GM21737 (cell line): ENCODE data around the gene METAP1.
"Not testable (repeated sequence)": the region's sequence is repeated elsewhere in the genome, so short reads cannot be mapped to it uniquely, and the experiment has no call there.

Experiments used
- ATAC-seq: cut with Tn5 transposase; IDR thresholded peaks from one replicate; pipeline ENCODE4 v1.9.1; 2021; ENCODE audit warnings: mild to moderate bottlenecking, moderate library complexity; ENCODE audit not compliant: unreplicated experiment

The METAP1 gene

GRCh38 chr4:98995183-98996055 lies at the start of gene METAP1:
Gene METAP1 (plus strand): TSS chr4:98995721. CDS start chr4:98995754, 33 bp downstream.
- ATAC-seq, result peak; percentile 92

DNA sequence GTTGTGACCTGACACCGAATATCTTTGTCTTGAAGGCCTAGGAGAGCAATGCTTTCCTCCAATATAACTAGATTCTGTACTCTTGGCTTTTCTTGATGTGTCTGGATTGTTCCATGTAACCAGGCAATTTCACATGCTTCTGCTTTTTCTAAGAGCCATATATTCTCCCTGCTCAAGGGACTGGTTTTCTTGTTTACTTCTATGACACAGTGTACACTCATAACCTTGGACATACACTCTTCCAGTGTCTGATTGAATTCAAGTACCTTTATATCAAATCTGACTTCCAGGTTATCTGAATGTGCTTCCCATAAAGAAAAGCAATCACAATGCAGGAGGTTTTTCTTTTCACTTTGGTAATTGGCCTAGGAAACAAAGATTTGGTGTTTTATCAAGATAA lies 49.2 kb upstream of the METAP1 start:
- no peak for ATAC-seq

DNA sequence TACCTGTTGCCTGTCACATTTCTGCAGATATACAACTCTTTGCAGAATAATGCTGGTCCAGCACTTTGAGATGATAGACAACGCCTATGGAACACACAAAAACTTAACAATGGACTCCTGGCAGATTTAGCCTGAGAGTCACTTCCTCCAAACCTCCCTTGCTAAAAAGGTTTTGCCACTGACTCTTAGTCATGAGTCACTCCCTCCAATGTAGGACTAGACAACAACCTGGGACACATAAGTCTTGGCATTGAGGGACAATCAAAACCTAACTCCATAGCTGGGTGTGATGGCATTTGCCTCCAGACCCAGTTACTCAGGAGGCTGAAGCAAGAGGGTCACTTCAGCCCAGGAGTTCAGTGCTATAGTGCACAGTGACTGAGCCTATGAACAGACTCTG lies 44.6 kb upstream of the METAP1 start:
- ATAC-seq, result no peak

DNA sequence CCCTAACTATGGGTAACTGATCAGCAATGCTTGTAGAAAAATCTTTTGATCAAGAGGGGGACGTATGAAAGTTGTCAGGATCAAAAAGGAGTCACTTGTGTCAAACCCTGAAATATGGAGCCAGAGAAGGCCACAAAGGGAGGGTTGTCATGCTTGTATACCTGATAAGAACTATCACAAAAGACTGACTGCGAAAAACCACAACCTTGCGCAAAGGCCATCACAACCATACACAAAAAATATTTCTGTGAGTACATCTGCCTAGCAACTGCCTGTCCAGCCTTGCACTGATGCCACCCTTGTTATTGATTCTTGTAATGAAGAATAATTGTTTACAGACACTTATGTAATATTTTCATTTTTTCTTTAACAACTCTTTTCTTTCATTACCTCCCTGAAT lies 43.8 kb upstream of the METAP1 start:
- no peak for ATAC-seq

GRCh38 chr4:98955229-98955628 lies 40.3 kb upstream of the METAP1 start:
- no peak for ATAC-seq

GRCh38 chr4:98958065-98958464 lies 37.5 kb upstream of the METAP1 start:
- no peak for ATAC-seq

DNA sequence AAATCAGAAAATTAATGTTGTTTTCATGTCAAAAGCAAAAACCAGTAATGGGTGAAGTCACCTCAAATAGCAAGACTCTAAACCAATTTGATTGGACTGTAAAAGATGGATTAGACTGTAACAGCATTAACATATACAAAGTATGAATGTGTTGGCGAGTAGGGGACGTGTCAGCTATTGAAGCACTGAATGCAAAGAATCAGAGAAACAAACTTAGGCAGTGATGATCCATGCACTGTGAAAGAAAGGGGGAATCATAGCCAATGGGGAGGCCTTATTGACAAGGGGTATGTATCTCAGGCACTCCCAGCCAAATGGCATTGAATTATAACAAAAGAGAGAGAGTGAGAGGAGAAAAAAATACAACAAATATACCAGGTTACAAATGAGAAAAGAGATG lies 36.1 kb upstream of the METAP1 start:
- no peak for ATAC-seq

DNA sequence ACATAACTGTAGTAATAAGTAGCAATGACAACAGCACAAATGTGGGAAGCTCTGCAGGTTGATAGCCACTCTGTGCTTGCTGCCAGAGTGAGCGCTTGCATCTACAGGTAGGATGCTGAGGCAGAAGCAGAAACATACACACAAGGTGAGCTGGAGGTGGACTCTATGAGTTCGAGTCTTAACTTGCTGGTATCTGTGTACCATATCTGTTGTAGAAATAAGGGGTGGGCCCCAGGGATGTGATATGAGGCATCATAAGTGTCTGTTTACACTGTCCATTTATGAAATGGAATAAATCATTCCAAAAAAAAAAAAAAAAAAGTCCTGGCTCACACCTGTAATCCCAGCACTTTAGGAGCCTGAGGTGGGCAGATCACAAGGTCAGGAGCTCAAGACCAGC lies 33.8 kb upstream of the METAP1 start:
- no peak for ATAC-seq

- ATAC-seq, result no peak
Observed at GRCh38 chr4:98963538-98964433, 31.7 kb upstream of the METAP1 start.

- no peak for ATAC-seq
Observed at GRCh38 chr4:98966926-98967325, 28.6 kb upstream of the METAP1 start.

- ATAC-seq, result no peak
Observed at GRCh38 chr4:98967786-98968329, 27.7 kb upstream of the METAP1 start.

DNA sequence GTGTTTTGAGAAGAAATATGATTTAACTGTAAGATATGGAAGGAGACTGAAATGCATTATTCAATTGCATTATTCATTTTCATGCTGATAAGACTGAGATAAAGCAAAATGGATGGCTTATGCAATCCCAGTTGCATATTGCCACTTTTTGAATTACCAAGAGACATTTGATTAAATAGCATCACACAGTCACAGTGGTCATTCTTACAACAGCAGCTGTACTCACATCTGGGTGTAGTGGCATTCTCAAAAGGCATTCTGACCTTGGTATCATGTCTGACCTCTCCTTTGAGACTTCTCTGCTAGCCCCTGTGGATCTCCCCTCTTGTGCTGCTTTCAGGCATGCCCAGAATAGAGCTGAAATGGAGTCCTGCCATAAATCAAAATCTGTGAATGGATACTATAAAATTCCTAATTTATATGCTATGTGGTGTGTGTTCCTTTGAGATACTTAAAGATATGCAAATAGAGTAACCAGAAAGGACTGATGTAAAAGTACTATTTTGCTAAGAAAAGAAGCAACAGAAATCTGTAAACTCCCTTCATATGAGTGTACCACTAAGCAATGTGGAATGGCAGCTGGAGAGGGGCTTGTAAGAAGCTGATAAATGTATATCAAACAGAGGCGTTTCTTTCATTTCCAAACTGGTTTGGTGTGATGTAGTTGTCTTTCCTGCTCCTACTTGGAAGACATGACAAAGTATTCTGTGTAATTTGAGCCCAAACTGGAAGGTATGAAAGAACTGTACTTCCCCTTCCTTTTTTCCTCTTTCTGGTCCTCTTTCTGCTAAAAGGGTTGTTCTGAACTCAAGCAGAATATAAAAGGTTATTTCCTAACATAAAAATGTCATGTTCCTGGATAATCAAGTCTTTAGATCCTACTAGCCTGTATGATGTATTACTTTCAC lies 25.4 kb upstream of the METAP1 start:
- no peak for ATAC-seq

DNA sequence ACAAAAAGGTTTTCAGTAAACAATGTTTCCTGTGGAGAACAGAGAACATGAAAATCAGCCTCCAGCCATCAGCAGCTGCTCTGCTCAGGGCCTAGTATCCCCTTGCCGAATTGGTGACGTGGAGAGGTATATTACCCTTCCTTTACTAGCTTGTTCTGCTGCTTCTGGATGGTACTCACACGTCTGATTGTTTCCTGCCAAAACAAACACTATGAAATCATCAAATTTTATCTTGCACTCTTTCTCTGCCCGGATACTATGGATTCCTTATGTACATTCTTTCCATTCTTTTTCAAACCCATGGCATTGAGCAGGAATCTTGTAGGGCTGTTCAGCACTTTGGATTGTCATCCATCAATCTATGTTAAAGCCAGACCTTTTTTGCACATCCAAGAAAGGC lies 18.8 kb upstream of the METAP1 start:
- ATAC-seq, result no peak

- ATAC-seq, result no peak
Observed at GRCh38 chr4:98977557-98977956, 18.0 kb upstream of the METAP1 start.

- ATAC-seq, result no peak
Observed at GRCh38 chr4:98987720-98988119, 7.8 kb upstream of the METAP1 start.

DNA sequence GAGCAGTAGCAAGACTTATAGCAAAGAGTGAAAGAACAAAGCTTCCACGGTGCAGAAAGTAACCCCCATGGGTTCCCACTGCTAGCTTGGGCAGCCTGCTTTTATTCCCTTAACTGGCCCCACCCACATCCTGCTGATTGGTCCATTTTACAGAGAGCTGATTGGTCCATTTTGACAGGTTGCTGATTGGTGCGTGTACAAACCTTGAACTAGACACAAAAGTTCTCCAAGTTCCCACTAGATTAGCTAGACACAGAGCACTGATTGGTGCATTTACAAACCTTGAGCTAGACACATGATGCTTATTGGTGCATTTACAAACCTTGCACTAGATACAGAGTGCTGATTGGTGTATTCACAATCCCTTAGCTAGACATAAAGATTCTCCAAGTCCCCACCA lies 2.7 kb upstream of the METAP1 start:
- ATAC-seq, result not testable (repeated sequence)

- ATAC-seq, result no peak
Observed at GRCh38 chr4:98993419-98994071, 2.0 kb upstream of the METAP1 start.

GRCh38 chr4:98994474-98995182 lies 893 bp upstream of the METAP1 start:
- no peak for ATAC-seq

- ATAC-seq, result peak; percentile 26
Observed at GRCh38 chr4:98996056-98996764, 689 bp downstream of the METAP1 start.
